SK-N-MC (cell line): ENCODE data around the gene PHLDA3.

Experiments used
- EZH2 ChIP-seq: fragments of 200-600 bp; sonication (generic); IDR thresholded peaks from one replicate; pipeline ENCODE4 v1.6.1; 2017; ENCODE audit warnings: antibody characterized with exemption
- FOXP2 ChIP-seq: optimal IDR thresholded peaks from 2 replicates; pipeline ENCODE3; 2011; ENCODE audit warnings: mild to moderate bottlenecking, moderate library complexity; ENCODE audit not compliant: insufficient read depth; ENCODE audit errors: extremely low read length, control extremely low read depth
- POLR2AphosphoS5 ChIP-seq: IDR thresholded peaks from 2 replicates; pipeline ENCODE4 v1.6.1; 2012; ENCODE audit warnings: mild to moderate bottlenecking, low read depth, low read length, borderline replicate concordance

DNA sequence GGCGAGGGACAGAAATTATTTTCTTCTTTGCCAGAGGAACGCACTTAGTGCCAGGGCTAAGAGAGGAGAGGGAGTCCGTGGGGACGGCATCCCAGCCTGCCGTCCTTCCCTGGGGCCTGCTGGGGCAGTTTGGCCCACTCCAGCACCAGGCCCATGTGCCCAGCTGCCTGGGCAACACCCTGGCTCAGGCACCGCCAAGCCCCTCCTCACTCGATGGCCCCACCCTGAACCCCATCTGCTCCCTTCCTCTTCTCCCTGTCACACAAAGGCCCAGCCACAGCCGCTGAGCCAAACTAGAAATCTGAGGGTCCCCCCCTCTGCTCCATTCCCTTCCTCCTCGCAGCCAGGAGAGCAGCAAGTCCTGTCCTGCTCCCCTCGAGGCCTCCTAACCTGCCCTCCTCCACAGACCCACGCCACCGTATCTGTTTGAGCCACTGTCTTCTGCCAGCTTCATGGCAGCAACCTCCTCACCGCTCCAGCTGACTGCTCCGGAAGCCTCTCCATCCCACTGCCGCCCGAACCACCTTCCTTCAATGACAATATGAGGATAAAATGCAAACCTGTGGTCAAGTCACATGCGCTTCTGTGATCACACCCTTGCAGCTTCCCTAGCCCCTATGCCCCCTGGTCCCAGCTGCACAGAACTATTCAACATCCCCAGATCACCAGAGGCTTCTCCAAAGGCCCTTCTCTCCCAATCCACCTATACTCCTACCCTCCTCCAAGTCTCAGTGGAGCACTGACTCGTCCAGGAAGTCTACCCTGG, 39.1 kb downstream of the PHLDA3 start:
- TF ChIP-seq EZH2 (no peak), POLR2AphosphoS5 (no peak), FOXP2 (no peak)
